ENCODE results near the gene KRTAP9-6.
"Not testable (repeated sequence)": the region's sequence is repeated elsewhere in the genome, so short reads cannot be mapped to it uniquely, and the experiment has no call there.

The KRTAP9-6 gene

GRCh38 chr17:41231731-41232130, 33.4 kb upstream of the KRTAP9-6 start:
- no peaks in the 10 kb centered on the region for H3K36me3 Mint-ChIP-seq (ENCODE audit: low read depth)
- no peak overlapping the region for H3K27ac Mint-ChIP-seq
- H3K9me3 Mint-ChIP-seq, result no peaks in the 10 kb centered on the region
- peaks cover 37% of the 10 kb centered on the region for H3K27me3 Mint-ChIP-seq (ENCODE audit: low read depth)
- H3K4me3 Mint-ChIP-seq, result no peak overlapping the region
- no peak for TF ChIP-seq CTCF (IDR thresholded peaks at IDR 0.05; ENCODE audit: unreplicated experiment in 3 of 3)
- no peaks in the 10 kb centered on the region for H3K4me1 Mint-ChIP-seq

- H3K36me3 Mint-ChIP-seq (ENCODE audit: low read depth); H3K4me3 Mint-ChIP-seq; H3K9me3 Mint-ChIP-seq; H3K4me1 Mint-ChIP-seq; H3K27ac Mint-ChIP-seq: not testable (repeated sequence)
- H3K27me3 Mint-ChIP-seq (ENCODE audit: low read depth), result peaks cover 39% of the 10 kb centered on the region
Measured at GRCh38 chr17:41232399-41233105, 32.6 kb upstream of the KRTAP9-6 start, which contains the start of gene KRTAP9-3. Gene KRTAP9-3 (plus strand): TSS chr17:41232449. CDS start chr17:41232502, 53 bp downstream.

- not testable (repeated sequence) for H3K27ac Mint-ChIP-seq; H3K36me3 Mint-ChIP-seq (ENCODE audit: low read depth); H3K4me3 Mint-ChIP-seq; H3K4me1 Mint-ChIP-seq; H3K9me3 Mint-ChIP-seq
- peaks cover 32% of the 10 kb centered on the region for H3K27me3 Mint-ChIP-seq (ENCODE audit: low read depth)
Measured at GRCh38 chr17:41237116-41237515, 28.1 kb upstream of the KRTAP9-6 start.

GRCh38 chr17:41237949-41238437, 27.2 kb upstream of the KRTAP9-6 start, which contains the start of gene KRTAP9-8:
Gene KRTAP9-8 (plus strand): TSS chr17:41237999. CDS start chr17:41238052, 53 bp downstream.
- not testable (repeated sequence) for H3K27ac Mint-ChIP-seq; H3K4me1 Mint-ChIP-seq; H3K36me3 Mint-ChIP-seq (ENCODE audit: low read depth); H3K4me3 Mint-ChIP-seq
- Mint-ChIP-seq H3K27me3 (ENCODE audit: low read depth) (peaks cover 34% of the 10 kb centered on the region), H3K9me3 (peaks cover 14% of the 10 kb centered on the region)

GRCh38 chr17:41246995-41247787, 18.0 kb upstream of the KRTAP9-6 start:
- H3K9me3 Mint-ChIP-seq; H3K27ac Mint-ChIP-seq; H3K36me3 Mint-ChIP-seq (ENCODE audit: low read depth); H3K4me1 Mint-ChIP-seq; H3K4me3 Mint-ChIP-seq: not testable (repeated sequence)
- peaks cover 39% of the 10 kb centered on the region for H3K27me3 Mint-ChIP-seq (ENCODE audit: low read depth)

GRCh38 chr17:41249637-41250240, 15.4 kb upstream of the KRTAP9-6 start, which contains the start of gene KRTAP9-4:
Gene KRTAP9-4 (plus strand): TSS chr17:41249687. CDS start chr17:41249721, 34 bp downstream.
- H3K27me3 Mint-ChIP-seq (ENCODE audit: low read depth), result peaks cover 55% of the 10 kb centered on the region
- H3K4me3 Mint-ChIP-seq; H3K9me3 Mint-ChIP-seq; H3K27ac Mint-ChIP-seq; H3K36me3 Mint-ChIP-seq (ENCODE audit: low read depth); H3K4me1 Mint-ChIP-seq: not testable (repeated sequence)

GRCh38 chr17:41251261-41251660, 13.9 kb upstream of the KRTAP9-6 start:
- Mint-ChIP-seq H3K9me3 (no peaks in the 10 kb centered on the region), H3K27me3 (ENCODE audit: low read depth) (peaks cover 65% of the 10 kb centered on the region), H3K27ac (no peak overlapping the region), H3K4me3 (no peak overlapping the region), H3K4me1 (no peaks in the 10 kb centered on the region), H3K36me3 (ENCODE audit: low read depth) (no peaks in the 10 kb centered on the region)
- no peak for TF ChIP-seq CTCF (IDR thresholded peaks at IDR 0.05; ENCODE audit: unreplicated experiment in 3 of 3)

GRCh38 chr17:41254861-41255260, 10.3 kb upstream of the KRTAP9-6 start:
- Mint-ChIP-seq H3K27me3 (ENCODE audit: low read depth) (peaks cover 75% of the 10 kb centered on the region), H3K27ac (no peak overlapping the region), H3K4me1 (no peaks in the 10 kb centered on the region), H3K36me3 (ENCODE audit: low read depth) (no peaks in the 10 kb centered on the region), H3K9me3 (no peaks in the 10 kb centered on the region), H3K4me3 (no peak overlapping the region)
- TF ChIP-seq CTCF (IDR thresholded peaks at IDR 0.05; ENCODE audit: unreplicated experiment in 3 of 3), result no peak

- H3K27me3 Mint-ChIP-seq (ENCODE audit: low read depth), result peaks cover 72% of the 10 kb centered on the region
- H3K36me3 Mint-ChIP-seq (ENCODE audit: low read depth); H3K4me3 Mint-ChIP-seq; H3K4me1 Mint-ChIP-seq; H3K27ac Mint-ChIP-seq; H3K9me3 Mint-ChIP-seq: not testable (repeated sequence)
Measured at GRCh38 chr17:41255381-41256290, 9.5 kb upstream of the KRTAP9-6 start, which contains the start of gene KRTAP9-9. Gene KRTAP9-9 (plus strand): TSS chr17:41255384.
